ENCODE results near the gene TP73.
A peak's percentile ranks its signal among the peaks of the same experiment; 100 is the strongest.
"Not testable (repeated sequence)": the region's sequence is repeated elsewhere in the genome, so short reads cannot be mapped to it uniquely, and the experiment has no call there.

The TP73 gene

DNA sequence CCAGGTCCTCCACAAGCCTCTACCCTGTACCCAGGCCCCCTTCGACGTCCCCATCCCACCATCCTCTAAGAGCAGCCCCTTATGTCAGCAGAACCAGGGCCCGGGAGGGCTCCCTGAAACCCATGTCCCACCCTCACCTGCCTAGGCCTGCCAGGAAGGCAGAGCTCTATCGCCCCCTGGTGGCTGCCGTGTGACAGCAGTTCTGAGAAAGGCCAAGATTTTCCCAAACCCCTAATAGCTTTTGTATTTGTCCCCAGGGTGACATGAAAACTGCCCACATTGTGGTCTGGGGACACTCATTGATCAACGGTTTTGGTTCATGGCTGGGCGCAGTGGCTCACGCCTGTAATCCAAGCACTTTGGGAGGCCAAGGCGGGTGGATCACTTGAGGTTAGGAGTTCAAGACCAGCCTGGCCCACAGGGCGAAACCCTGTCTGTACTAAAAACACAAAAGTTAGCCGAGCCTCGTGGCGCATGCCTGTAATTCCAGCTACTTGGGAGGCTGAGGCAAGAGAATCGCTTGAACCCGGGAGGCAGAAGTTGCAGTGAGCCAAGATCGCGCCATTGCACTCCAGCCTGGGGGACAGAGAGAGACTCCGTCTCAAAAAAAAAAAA, 72.2 kb downstream of the TP73 start:
- not testable (repeated sequence) for H3K36me3 ChIP-seq (ENCODE audit: control insufficient read depth, low read depth, low read length); H3K9me3 ChIP-seq (ENCODE audit: control insufficient read depth, low read depth, low read length); H3K27ac ChIP-seq (ENCODE audit: low read length); H3K27me3 ChIP-seq (ENCODE audit: control insufficient read depth, insufficient read depth, low read length); H3K9ac ChIP-seq (ENCODE audit: low read length); H3K4me1 ChIP-seq (ENCODE audit: control insufficient read depth, low read depth, low read length); H3K4me3 ChIP-seq (ENCODE audit: low read length)

DNA sequence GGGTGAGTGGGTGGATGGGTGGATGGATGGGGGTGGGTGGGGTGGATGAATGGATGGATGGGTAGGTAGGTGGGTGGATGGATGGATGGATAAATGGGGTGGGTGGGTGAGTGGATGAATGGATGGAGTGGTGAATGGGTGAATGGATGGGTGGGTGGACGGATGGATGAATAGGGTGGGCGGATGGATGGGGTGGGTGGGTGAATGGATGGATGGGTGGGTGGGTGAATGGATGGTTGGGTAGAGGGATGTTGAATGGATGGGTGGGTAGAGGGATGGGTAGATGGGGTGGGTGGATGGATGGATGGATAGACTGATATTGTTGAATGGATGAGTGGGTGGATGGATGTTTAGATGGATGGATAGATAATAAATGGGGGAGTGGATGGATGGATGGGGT, 73.0 kb downstream of the TP73 start:
- Histone ChIP-seq H3K27me3 (ENCODE audit: control insufficient read depth, insufficient read depth, low read length) (no peaks in the 10 kb centered on the region), H3K9me3 (ENCODE audit: control insufficient read depth, low read depth, low read length) (no peaks in the 10 kb centered on the region), H3K36me3 (ENCODE audit: control insufficient read depth, low read depth, low read length) (no peaks in the 10 kb centered on the region), H3K4me3 (ENCODE audit: low read length) (no peak overlapping the region), H3K4me1 (ENCODE audit: control insufficient read depth, low read depth, low read length) (no peaks in the 10 kb centered on the region), H3K27ac (ENCODE audit: low read length) (no peak overlapping the region), H3K9ac (ENCODE audit: low read length) (no peak overlapping the region)

DNA sequence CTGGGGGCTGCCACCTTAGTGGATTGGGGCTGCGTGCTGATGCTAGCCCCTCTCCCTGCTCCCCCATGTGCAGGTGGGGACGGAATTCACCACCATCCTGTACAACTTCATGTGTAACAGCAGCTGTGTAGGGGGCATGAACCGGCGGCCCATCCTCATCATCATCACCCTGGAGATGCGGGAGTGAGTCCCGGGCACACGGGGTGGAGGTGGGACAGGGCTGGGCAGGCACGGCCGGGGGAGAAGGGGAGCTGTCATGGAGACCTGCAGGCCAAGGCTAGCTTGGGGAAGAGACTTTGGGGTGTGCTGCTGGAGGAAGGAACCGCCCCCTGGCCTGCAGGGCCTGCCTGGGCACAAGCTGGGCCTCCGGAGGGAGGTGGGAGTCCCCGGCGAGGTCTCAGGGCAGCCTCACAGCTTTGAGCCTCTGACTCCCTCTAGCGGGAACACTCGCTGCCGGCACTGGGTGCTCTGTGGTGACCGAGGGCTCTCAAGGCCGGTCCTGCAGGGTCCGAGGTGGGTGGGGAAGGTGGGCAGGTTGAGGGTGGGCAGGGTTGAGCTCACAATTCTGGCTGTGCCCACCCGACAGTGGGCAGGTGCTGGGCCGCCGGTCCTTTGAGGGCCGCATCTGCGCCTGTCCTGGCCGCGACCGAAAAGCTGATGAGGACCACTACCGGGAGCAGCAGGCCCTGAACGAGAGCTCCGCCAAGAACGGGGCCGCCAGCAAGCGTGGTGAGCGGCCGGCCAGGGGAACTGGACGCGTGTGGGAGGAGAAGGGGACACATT, 74.9 kb downstream of the TP73 start:
- Histone ChIP-seq H3K4me1 (ENCODE audit: control insufficient read depth, low read depth, low read length) (no peaks in the 10 kb centered on the region), H3K9me3 (ENCODE audit: control insufficient read depth, low read depth, low read length) (no peaks in the 10 kb centered on the region), H3K9ac (ENCODE audit: low read length) (no peak overlapping the region), H3K4me3 (ENCODE audit: low read length) (no peak overlapping the region), H3K27ac (ENCODE audit: low read length) (no peak overlapping the region), H3K36me3 (ENCODE audit: control insufficient read depth, low read depth, low read length) (no peaks in the 10 kb centered on the region), H3K27me3 (ENCODE audit: control insufficient read depth, insufficient read depth, low read length) (no peaks in the 10 kb centered on the region)

DNA sequence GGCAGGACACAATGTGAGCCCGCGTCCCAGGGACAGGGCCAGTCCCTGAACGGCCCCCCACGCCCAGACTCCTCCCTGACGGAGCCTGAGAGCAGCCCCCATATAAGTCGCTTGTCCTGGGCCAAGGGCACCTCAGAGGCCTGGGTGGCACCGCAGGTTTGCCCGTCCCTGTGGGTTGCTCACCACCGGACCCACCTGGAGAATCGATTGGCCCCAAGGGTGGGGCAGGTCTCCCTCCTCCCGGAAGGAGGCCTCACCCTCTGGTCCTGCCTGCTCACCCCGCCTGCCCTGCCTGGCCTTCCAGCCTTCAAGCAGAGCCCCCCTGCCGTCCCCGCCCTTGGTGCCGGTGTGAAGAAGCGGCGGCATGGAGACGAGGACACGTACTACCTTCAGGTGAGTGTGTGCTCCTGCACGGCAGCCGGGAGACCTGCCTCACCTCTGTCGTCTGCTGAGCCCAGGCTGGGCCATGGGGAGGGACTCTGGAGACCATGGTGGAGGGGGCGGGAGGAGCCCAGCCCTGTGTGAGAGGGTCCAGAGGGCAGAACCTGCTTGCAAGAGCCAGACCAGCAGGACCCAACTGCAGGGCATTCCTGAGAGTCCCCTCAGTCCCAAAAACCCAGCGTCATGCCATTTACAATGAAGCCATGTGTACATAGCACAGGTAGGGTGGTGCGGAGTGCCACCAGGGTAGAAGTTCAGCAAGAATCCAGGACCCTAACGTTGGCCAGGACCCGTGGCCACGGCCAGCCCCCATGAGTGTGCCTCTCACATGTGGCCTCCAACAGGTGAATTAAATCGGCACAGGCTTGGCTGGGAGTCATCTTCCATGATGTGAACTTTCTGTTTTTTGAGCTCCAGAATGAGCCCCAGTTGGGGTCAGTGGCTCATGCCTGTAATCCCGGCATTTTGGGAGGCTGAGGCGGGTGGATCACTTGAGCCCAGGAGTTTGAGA, 75.8 kb downstream of the TP73 start:
- no peak overlapping the region for H3K4me3 ChIP-seq (ENCODE audit: low read length)
- peaks cover 1% of the 10 kb centered on the region for H3K4me1 ChIP-seq (ENCODE audit: control insufficient read depth, low read depth, low read length)
- H3K36me3 ChIP-seq (ENCODE audit: control insufficient read depth, low read depth, low read length): no peaks in the 10 kb centered on the region
- no peak overlapping the region for H3K9ac ChIP-seq (ENCODE audit: low read length)
- H3K9me3 ChIP-seq (ENCODE audit: control insufficient read depth, low read depth, low read length): no peaks in the 10 kb centered on the region
- no peak overlapping the region for H3K27ac ChIP-seq (ENCODE audit: low read length)
- no peaks in the 10 kb centered on the region for H3K27me3 ChIP-seq (ENCODE audit: control insufficient read depth, insufficient read depth, low read length)

DNA sequence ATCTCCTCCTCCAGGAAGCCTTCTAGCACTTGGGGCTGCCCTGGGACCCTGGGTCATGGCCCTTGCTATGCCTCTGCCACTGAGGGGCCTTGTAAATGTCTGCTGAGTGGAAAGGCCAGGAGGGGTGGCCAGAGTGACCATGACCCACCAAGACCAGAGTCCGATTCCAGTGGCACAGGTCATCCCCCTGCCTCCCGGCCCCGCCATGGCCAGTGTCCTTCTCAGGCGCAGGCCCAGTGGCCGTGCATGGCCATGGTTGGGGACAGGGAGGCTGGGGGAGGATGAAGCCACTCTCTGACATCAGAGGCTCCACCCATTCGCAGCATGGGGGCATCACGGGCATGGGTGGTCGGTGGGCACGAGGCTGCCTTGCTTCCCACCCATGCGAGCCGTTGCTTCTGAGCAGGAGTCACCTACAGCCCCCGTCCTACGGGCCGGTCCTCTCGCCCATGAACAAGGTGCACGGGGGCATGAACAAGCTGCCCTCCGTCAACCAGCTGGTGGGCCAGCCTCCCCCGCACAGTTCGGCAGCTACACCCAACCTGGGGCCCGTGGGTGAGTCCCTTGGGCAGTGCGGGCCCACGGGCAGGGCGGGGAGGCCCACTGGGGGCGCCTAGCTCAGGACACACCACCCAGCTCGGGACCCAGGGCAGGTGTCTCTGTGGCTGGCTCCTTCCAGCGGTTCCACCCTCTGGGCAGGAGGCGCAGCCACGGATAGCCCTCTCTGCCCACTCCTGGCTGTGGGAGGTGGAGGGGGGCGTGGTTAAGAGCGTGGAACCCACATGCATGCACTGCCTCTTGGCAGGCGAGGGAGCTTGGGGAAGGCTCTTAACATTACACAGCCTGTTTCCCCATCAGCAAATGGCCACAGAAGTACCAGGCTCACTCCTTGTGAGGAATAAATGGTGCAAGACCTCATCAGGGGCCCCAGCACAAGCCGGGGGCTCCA, 77.6 kb downstream of the TP73 start:
- Histone ChIP-seq H3K27ac (ENCODE audit: low read length) (no peak overlapping the region), H3K4me1 (ENCODE audit: control insufficient read depth, low read depth, low read length) (peaks cover 5% of the 10 kb centered on the region), H3K36me3 (ENCODE audit: control insufficient read depth, low read depth, low read length) (no peaks in the 10 kb centered on the region), H3K9me3 (ENCODE audit: control insufficient read depth, low read depth, low read length) (no peaks in the 10 kb centered on the region), H3K9ac (ENCODE audit: low read length) (no peak overlapping the region), H3K4me3 (ENCODE audit: low read length) (no peak overlapping the region), H3K27me3 (ENCODE audit: control insufficient read depth, insufficient read depth, low read length) (no peaks in the 10 kb centered on the region)

DNA sequence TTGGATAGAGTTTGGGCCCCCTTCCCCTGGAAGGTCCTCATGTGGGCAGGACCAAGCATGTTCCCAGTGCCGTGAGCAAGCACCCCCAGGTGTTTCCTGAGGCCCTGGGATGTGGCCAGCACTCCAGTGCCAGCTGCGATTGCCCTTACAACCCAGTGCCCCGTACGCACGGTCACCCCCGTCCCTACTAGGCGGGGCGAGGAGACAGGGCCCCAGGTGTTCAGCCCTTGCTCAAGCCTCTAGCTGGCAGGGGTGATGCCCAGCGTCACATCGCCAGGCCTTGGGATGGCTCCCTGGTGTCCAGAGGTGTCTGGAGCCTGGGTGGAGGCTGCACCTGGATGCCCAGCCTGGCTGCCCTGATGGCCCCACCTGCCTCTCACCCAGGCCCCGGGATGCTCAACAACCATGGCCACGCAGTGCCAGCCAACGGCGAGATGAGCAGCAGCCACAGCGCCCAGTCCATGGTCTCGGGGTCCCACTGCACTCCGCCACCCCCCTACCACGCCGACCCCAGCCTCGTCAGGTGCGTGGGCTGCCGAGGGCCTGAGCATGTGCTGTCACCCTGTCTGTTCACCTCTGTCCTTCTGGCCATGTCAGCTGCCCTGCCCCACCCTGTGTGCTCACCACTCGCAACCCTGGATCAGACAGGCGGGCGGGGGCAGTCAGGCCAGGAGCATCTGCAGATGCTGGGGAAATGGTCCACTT, 78.4 kb downstream of the TP73 start:
- no peaks in the 10 kb centered on the region for H3K27me3 ChIP-seq (ENCODE audit: control insufficient read depth, insufficient read depth, low read length)
- H3K36me3 ChIP-seq (ENCODE audit: control insufficient read depth, low read depth, low read length): peaks cover 2% of the 10 kb centered on the region

DNA sequence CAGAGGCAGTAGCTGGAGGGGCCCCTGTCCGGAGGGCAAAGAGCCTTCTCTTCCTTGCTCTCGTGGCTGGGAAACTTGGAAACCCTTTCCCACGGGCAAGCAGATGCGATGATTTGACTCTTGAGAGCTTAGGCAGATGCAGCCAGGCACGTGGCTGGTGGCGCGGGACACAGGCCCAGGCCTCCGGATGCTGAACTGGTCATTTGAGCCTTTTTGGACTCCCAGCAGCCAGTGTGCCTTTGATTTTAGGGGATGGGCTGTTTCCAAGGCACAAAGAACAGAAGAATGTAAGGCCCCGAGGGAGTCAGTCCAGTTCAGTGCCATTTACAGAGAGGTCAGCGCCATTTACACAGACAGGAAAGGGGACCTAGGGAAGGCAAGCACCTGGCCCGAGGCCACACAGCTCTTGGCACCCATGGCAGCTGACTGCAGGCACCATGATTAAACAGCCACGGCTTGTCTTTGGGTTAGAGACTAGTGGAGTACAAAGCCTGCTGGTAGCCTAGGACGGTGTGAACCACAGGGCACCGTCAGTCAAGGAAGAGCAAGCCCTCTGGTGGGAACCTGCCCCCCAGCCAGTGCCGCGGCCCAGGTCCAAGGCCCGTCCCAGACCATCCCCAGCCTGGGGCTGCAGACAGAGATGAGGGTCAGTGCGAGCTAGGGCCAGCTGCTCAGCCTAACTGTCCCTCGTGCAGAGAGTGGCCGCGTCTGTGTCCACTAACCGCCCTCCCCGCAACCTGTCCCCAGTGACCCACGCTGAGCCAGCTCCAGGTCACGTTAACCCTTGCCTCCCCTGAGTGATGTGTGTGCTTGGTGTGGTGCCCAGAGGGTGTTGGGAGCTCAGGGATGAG, 79.5 kb downstream of the TP73 start:
- H3K4me1 ChIP-seq (ENCODE audit: control insufficient read depth, low read depth, low read length): peaks cover 5% of the 10 kb centered on the region
- no peaks in the 10 kb centered on the region for H3K27me3 ChIP-seq (ENCODE audit: control insufficient read depth, insufficient read depth, low read length)
- H3K4me3 ChIP-seq (ENCODE audit: low read length): no peak overlapping the region
- H3K36me3 ChIP-seq (ENCODE audit: control insufficient read depth, low read depth, low read length): peaks cover 11% of the 10 kb centered on the region
- no peaks in the 10 kb centered on the region for H3K9me3 ChIP-seq (ENCODE audit: control insufficient read depth, low read depth, low read length)
- no peak overlapping the region for H3K9ac ChIP-seq (ENCODE audit: low read length)
- no peak overlapping the region for H3K27ac ChIP-seq (ENCODE audit: low read length)

More for the DNA sequence above, 78.4 kb downstream of the TP73 start:
- Histone ChIP-seq H3K9ac (ENCODE audit: low read length) (no peak overlapping the region), H3K4me3 (ENCODE audit: low read length) (no peak overlapping the region), H3K9me3 (ENCODE audit: control insufficient read depth, low read depth, low read length) (no peaks in the 10 kb centered on the region), H3K27ac (ENCODE audit: low read length) (no peak overlapping the region), H3K4me1 (ENCODE audit: control insufficient read depth, low read depth, low read length) (peaks cover 5% of the 10 kb centered on the region)

DNA sequence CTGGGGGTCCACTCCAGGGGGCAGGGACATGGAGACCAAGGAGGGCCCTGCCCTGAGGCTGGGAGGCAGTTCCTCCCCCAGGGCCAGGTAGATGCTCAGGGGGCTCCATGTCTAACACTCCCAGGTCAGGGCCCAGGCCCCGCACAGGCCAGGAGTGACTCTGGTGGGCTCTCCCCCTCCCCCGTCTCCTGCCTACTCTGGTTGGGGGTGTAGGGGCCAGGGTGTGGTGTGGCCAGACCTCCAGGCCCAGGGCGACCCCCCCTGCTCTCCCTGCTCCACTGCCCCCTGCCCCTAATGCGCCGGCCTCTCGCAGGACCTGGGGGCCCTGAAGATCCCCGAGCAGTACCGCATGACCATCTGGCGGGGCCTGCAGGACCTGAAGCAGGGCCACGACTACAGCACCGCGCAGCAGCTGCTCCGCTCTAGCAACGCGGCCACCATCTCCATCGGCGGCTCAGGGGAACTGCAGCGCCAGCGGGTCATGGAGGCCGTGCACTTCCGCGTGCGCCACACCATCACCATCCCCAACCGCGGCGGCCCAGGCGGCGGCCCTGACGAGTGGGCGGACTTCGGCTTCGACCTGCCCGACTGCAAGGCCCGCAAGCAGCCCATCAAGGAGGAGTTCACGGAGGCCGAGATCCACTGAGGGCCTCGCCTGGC, 80.2 kb downstream of the TP73 start:
- H3K27me3 ChIP-seq (ENCODE audit: control insufficient read depth, insufficient read depth, low read length): no peaks in the 10 kb centered on the region
- no peak overlapping the region for H3K9ac ChIP-seq (ENCODE audit: low read length)
- peaks cover 19% of the 10 kb centered on the region for H3K36me3 ChIP-seq (ENCODE audit: control insufficient read depth, low read depth, low read length)
- H3K9me3 ChIP-seq (ENCODE audit: control insufficient read depth, low read depth, low read length): no peaks in the 10 kb centered on the region
- peaks cover 5% of the 10 kb centered on the region for H3K4me1 ChIP-seq (ENCODE audit: control insufficient read depth, low read depth, low read length)
- no peak overlapping the region for H3K27ac ChIP-seq (ENCODE audit: low read length)
- peak overlapping the region; percentile 35 for H3K4me3 ChIP-seq (ENCODE audit: low read length)

DNA sequence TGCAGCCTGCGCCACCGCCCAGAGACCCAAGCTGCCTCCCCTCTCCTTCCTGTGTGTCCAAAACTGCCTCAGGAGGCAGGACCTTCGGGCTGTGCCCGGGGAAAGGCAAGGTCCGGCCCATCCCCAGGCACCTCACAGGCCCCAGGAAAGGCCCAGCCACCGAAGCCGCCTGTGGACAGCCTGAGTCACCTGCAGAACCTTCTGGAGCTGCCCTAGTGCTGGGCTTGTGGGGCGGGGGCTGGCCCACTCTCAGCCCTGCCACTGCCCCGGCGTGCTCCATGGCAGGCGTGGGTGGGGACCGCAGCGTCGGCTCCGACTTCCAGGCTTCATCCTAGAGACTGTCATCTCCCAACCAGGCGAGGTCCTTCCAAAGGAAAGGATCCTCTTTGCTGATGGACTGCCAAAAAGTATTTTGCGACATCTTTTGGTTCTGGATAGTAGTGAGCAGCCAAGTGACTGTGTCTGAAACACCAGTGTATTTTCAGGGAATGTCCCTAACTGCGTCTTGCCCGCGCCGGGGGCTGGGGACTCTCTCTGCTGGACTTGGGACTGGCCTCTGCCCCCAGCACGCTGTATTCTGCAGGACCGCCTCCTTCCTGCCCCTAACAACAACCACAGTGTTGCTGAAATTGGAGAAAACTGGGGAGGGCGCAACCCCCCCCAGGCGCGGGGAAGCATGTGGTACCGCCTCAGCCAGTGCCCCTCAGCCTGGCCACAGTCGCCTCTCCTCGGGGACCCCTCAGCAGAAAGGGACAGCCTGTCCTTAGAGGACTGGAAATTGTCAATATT, 81.0 kb downstream of the TP73 start:
- peaks cover 24% of the 10 kb centered on the region for H3K36me3 ChIP-seq (ENCODE audit: control insufficient read depth, low read depth, low read length)
- H3K27ac ChIP-seq (ENCODE audit: low read length): no peak overlapping the region
- H3K9ac ChIP-seq (ENCODE audit: low read length): no peak overlapping the region
- peaks cover 5% of the 10 kb centered on the region for H3K4me1 ChIP-seq (ENCODE audit: control insufficient read depth, low read depth, low read length)
- H3K9me3 ChIP-seq (ENCODE audit: control insufficient read depth, low read depth, low read length): no peaks in the 10 kb centered on the region
- no peaks in the 10 kb centered on the region for H3K27me3 ChIP-seq (ENCODE audit: control insufficient read depth, insufficient read depth, low read length)
- peak overlapping the region; percentile 35 for H3K4me3 ChIP-seq (ENCODE audit: low read length)

Measured in iPS-18a (cell line).